Ishikawa (cell line): ENCODE results near the gene PHACTR4.
A peak's percentile ranks its signal among the peaks of the same experiment; 100 is the strongest.

Experiments used
- CEBPB ChIP-seq: IDR thresholded peaks from 2 replicates; pipeline ENCODE4 v1.6.1; 2012
- CREB1 ChIP-seq: IDR thresholded peaks from 2 replicates; pipeline ENCODE4 v1.6.1; 2012; ENCODE audit warnings: low read depth
- EGR1 ChIP-seq: IDR thresholded peaks from 2 replicates; pipeline ENCODE4 v1.6.1; 2012
- EP300 ChIP-seq: IDR thresholded peaks from 2 replicates; pipeline ENCODE4 v1.6.1; 2012; ENCODE audit warnings: borderline replicate concordance
- FOXM1 ChIP-seq: IDR thresholded peaks from 2 replicates; pipeline ENCODE4 v1.6.1; 2012; ENCODE audit warnings: low read depth, borderline replicate concordance
- MAX ChIP-seq: IDR thresholded peaks from 2 replicates; pipeline ENCODE4 v1.6.1; 2012
- RAD21 ChIP-seq: IDR thresholded peaks from 2 replicates; pipeline ENCODE4 v1.6.1; 2012; ENCODE audit warnings: low read depth
- TAF1 ChIP-seq: IDR thresholded peaks from 2 replicates; pipeline ENCODE4 v1.6.1; 2012; ENCODE audit warnings: low read depth, mild to moderate bottlenecking
- TCF12 ChIP-seq: IDR thresholded peaks from 2 replicates; pipeline ENCODE4 v1.6.1; 2012; ENCODE audit warnings: low read depth
- TEAD4 ChIP-seq: IDR thresholded peaks from 2 replicates; pipeline ENCODE4 v1.6.1; 2012
- USF1 ChIP-seq: IDR thresholded peaks from 2 replicates; pipeline ENCODE4 v1.6.1; 2012
- YY1 ChIP-seq: IDR thresholded peaks from 2 replicates; pipeline ENCODE4 v1.6.1; 2012; ENCODE audit warnings: low read depth

- peak; percentile 62; the same call in 1 of the 2 replicates for TF ChIP-seq TAF1
- TF ChIP-seq RAD21, result no peak; the same call in 1 of the 2 replicates
- TF ChIP-seq CEBPB, result 0 out of 2 replicates have a peak, but pooled peaks have one; percentile 5
- peak; percentile 32; the same call in 1 of the 2 replicates for TF ChIP-seq EP300
- TF ChIP-seq FOXM1, result 0 out of 2 replicates have a peak, but pooled peaks have one; percentile 20
- no peak for TF ChIP-seq CREB1
- TF ChIP-seq YY1, result no peak; the same call in 1 of the 2 replicates
- TF ChIP-seq TEAD4, result peak; percentile 97
- peak; percentile 71 for TF ChIP-seq MAX
- no peak for TF ChIP-seq EGR1
- TF ChIP-seq TCF12, result 0 out of 2 replicates have a peak, but pooled peaks have one; percentile 24
- TF ChIP-seq USF1, result no peak
Measured at GRCh38 chr1:28437924-28438699, 68.6 kb downstream of the PHACTR4 start.
